ENCODE data around the gene MRPS10.
"Not testable (repeated sequence)": the region's sequence is repeated elsewhere in the genome, so short reads cannot be mapped to it uniquely, and the experiment has no call there.

Gene MRPS10

DNA sequence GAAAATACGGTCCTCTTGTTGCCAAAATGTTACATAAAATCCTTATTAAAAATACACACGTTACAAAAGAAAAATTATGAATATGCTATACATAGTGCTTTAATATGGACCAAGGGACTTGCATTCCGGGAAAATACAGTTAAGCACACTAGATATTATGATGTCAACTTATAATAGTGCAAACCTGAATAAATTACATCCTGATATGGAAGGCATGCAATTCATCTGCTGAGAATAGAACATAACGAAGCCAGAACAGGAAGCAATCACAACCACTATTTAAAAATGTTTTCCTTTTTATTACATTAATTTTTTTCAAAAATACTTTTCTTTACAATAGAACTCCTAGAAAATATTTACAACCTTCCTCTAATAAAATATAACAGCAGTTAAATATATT is 7.8 kb upstream of the MRPS10 start:
- DNase-seq (ENCODE audit: low read depth) = no peak
- H3K4me3 ChIP-seq (ENCODE audit: low read length) = no peak overlapping the region
- TF ChIP-seq, protein P1, sequence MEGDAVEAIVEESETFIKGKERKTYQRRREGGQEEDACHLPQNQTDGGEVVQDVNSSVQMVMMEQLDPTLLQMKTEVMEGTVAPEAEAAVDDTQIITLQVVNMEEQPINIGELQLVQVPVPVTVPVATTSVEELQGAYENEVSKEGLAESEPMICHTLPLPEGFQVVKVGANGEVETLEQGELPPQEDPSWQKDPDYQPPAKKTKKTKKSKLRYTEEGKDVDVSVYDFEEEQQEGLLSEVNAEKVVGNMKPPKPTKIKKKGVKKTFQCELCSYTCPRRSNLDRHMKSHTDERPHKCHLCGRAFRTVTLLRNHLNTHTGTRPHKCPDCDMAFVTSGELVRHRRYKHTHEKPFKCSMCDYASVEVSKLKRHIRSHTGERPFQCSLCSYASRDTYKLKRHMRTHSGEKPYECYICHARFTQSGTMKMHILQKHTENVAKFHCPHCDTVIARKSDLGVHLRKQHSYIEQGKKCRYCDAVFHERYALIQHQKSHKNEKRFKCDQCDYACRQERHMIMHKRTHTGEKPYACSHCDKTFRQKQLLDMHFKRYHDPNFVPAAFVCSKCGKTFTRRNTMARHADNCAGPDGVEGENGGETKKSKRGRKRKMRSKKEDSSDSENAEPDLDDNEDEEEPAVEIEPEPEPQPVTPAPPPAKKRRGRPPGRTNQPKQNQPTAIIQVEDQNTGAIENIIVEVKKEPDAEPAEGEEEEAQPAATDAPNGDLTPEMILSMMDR (IDR thresholded peaks at IDR 0.05; ENCODE audit: insufficient read depth, low read depth, low read length, missing control alignments) = no peak

DNA sequence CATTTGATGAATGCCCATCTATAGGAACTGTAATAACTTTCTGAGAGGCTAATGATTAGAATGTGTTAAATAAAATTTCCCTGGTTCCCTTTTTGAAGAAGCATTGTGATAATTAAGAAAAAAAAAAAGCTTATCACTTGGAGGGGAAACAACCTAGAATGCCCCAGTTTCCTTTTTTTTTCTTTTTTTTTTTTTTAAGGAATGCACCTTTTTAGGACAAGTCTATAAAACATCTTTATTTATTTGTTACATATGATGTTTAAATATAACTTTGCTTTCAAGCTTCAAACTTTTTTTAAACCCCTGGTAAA is 7.3 kb upstream of the MRPS10 start:
- DNase-seq (ENCODE audit: low read depth) = no peak
- TF ChIP-seq, protein P1 (IDR thresholded peaks at IDR 0.05; ENCODE audit: insufficient read depth, low read depth, low read length, missing control alignments) = no peak
- no peak overlapping the region for H3K4me3 ChIP-seq (ENCODE audit: low read length)

GRCh38 chr6:42224222-42225028 is 6.8 kb upstream of the MRPS10 start:
- H3K4me3 ChIP-seq (ENCODE audit: low read length) = peak overlapping the region; percentile 28
- TF ChIP-seq, protein P1 (IDR thresholded peaks at IDR 0.05; ENCODE audit: insufficient read depth, low read depth, low read length, missing control alignments) = no peak
- peak; percentile 96 for DNase-seq (ENCODE audit: low read depth)

DNA sequence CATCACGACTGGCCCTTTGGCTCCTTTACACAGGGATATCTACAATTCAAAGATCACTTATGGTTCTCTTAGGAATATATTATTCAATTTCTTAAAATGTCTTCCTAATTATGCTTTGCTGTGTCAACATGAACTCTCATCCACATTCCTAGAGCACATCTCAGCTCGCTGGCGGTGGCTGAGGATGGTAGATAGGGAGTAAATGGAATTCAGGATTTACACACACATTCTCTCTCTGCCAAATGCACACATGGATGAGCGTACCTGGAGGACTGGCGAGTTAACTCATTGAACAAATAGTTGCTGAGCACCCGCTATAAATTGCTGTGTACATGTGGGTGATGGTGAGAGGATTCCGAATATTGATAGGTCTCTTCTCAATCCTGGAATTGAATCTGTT is 4.8 kb upstream of the MRPS10 start:
- DNase-seq (ENCODE audit: low read depth) = peak; percentile 64
- H3K4me3 ChIP-seq (ENCODE audit: low read length) = no peak overlapping the region
- TF ChIP-seq, protein P1 (IDR thresholded peaks at IDR 0.05; ENCODE audit: insufficient read depth, low read depth, low read length, missing control alignments) = no peak

DNA sequence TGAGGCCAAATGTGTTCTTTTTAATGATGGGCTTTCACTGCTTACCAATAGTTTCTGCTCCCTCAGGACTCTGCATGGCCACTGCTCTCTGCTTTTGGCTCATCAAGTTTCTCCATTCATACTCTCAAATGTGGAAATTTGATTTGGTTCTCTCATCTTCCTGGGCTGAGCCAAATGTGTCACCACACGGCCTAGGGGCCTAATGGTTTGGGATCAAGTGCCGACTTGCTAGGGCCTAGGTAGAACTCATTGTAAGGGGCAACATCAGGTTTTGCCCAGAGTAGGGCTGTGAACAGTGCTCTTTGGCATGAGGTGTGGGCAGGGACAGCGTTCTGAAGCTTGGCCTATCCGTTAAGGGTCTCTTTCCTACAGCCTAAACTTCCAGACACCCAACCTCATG is 3.9 kb upstream of the MRPS10 start:
- H3K4me3 ChIP-seq (ENCODE audit: low read length) = no peak overlapping the region
- TF ChIP-seq, protein P1 (IDR thresholded peaks at IDR 0.05; ENCODE audit: insufficient read depth, low read depth, low read length, missing control alignments) = no peak
- DNase-seq (ENCODE audit: low read depth) = peak; percentile 88

- TF ChIP-seq, protein P1 (IDR thresholded peaks at IDR 0.05; ENCODE audit: insufficient read depth, low read depth, low read length, missing control alignments) = no peak
- DNase-seq (ENCODE audit: low read depth) = no peak
- no peak overlapping the region for H3K4me3 ChIP-seq (ENCODE audit: low read length)
Measured at GRCh38 chr6:42220807-42221206, 3.1 kb upstream of the MRPS10 start.

DNA sequence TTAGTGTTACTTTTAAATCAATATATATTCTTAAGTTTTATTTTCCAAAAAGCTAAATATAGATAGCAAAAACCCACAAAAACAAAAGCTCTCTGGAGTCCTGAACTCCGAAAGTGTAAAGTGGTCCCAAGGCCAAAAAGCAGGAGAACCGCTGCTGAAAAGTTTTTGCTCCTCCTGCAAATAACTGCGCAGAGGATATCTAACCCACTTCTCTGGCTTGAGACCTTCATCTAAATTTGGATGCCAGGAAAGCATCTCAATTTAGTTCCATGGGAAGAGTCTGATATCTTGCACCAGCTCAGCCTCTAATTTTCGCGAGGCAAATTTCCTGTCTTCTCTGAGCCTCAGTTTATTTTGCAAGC is 523 bp downstream of the MRPS10 start:
- TF ChIP-seq, protein P1 (IDR thresholded peaks at IDR 0.05; ENCODE audit: insufficient read depth, low read depth, low read length, missing control alignments) = no peak
- peak overlapping the region; percentile 99 for H3K4me3 ChIP-seq (ENCODE audit: low read length)
- no peak for DNase-seq (ENCODE audit: low read depth)

GRCh38 chr6:42216495-42216894 is 1.2 kb downstream of the MRPS10 start:
- not testable (repeated sequence) for DNase-seq (ENCODE audit: low read depth)
- peak overlapping the region; percentile 99 for H3K4me3 ChIP-seq (ENCODE audit: low read length)

Measured in epithelial cell of esophagus (primary cell).